C4-2B (cell line): Measurements from ENCODE around the gene PEAR1.

Experiments used
- ZFX ChIP-seq: fragments of 450-650 bp; IDR thresholded peaks from 2 replicates; pipeline ENCODE4 v1.6.1; 2017
- TF ChIP-seq, protein P1 (sequence below): fragments of 450-650 bp; conservative IDR thresholded peaks from 2 replicates; pipeline ENCODE4 v1.5.1; 2017; ENCODE audit warnings: mild to moderate bottlenecking

DNA sequence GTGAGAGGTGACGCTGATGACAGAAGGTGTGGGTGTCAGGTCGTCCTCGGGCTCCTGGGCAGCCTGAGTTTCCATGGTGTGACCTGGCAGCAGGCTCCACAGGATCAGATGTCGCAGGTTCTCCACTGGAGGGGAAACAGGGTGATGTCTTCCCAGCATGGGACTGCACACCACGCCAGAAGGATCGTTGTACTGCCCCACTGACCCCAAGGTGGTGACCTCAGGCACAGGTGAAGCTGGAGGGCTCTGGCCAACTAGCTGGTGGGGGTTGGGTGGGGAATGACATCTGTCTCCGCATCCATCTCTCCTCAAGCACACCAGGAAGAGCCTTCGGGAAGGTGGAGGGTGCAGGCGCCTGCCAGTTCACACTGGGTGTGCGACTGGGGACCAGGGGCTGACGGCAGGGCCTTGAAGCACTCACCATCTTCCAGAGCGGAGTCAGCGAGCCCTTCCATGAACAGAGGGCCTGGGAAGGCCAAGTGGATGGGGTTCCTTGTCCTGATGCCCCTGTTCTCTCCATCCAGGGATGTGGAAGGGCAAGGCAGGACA is 46.3 kb downstream of the PEAR1 start:
- TF ChIP-seq, protein P1, sequence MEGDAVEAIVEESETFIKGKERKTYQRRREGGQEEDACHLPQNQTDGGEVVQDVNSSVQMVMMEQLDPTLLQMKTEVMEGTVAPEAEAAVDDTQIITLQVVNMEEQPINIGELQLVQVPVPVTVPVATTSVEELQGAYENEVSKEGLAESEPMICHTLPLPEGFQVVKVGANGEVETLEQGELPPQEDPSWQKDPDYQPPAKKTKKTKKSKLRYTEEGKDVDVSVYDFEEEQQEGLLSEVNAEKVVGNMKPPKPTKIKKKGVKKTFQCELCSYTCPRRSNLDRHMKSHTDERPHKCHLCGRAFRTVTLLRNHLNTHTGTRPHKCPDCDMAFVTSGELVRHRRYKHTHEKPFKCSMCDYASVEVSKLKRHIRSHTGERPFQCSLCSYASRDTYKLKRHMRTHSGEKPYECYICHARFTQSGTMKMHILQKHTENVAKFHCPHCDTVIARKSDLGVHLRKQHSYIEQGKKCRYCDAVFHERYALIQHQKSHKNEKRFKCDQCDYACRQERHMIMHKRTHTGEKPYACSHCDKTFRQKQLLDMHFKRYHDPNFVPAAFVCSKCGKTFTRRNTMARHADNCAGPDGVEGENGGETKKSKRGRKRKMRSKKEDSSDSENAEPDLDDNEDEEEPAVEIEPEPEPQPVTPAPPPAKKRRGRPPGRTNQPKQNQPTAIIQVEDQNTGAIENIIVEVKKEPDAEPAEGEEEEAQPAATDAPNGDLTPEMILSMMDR = no peak
- TF ChIP-seq ZFX = no peak
